GM21447 (cell line): Measurements from ENCODE around the gene ALKBH7.

Experiments
- ATAC-seq: cut with Tn5 transposase; IDR thresholded peaks from one replicate; pipeline ENCODE4 v1.9.1; 2021; ENCODE audit not compliant: unreplicated experiment

Gene ALKBH7

GRCh38 chr19:6424195-6424938 lies 51.8 kb downstream of the ALKBH7 start, which contains the start of gene KHSRP:
TSS of gene KHSRP (minus strand) at chr19:6424811. CDS start at chr19:6424701, 110 bp downstream.
- no peak for ATAC-seq
